Esophagus squamous epithelium (tissue), 5 donors: ENCODE data around the gene PTGES3. TPM values are rescaled to one million over a fixed set of nuclear protein-coding genes. Genes with fewer than 3 reads are reported as not detected.

ENCODE experiments used
- DNase-seq: peaks from one replicate; lab custom pipeline; 2025; lab: John Stamatoyannopoulos, UW
- H3K27ac ChIP-seq, 4 donors: fragments of 200-600 bp; sonication (generic); one replicate each; pipeline ENCODE4 v1.5.1; 2016 to 2019; ENCODE audit warnings: mild to moderate bottlenecking in 1 of 4
- H3K27me3 ChIP-seq, 4 donors: fragments of 200-600 bp; sonication (generic); 1 replicate in 3 of 4; 2 replicates in 1 of 4; pipeline versions ENCODE4 v1.5.1 to v1.6.0; 2017 to 2021; ENCODE audit warnings: antibody characterized with exemption in 1 of 4
- H3K36me3 ChIP-seq, 3 donors: fragments of 200-600 bp; sonication (generic); one replicate each; pipeline ENCODE4 v1.5.1; 2016 to 2019
- H3K4me1 ChIP-seq, 3 donors: fragments of 200-600 bp; sonication (generic); one replicate each; pipeline ENCODE4 v1.5.1; 2017 to 2019
- H3K4me3 ChIP-seq, 4 donors: fragments of 200-600 bp; sonication (generic); 1 replicate in 3 of 4; 2 replicates in 1 of 4; pipeline ENCODE4 v1.5.1; 2016 to 2019; ENCODE audit warnings: mild to moderate bottlenecking in 2 of 4, moderate library complexity in 1 of 4
- H3K9me3 ChIP-seq, 3 donors: fragments of 200-600 bp; sonication (generic); one replicate each; pipeline ENCODE4 v1.5.1; 2016 to 2019
- CTCF ChIP-seq, 6 experiments: fragments of 450-650 bp in 4 of 6; fragments of 200-600 bp in 2 of 6; sonication (generic) in 2 of 6; IDR thresholded peaks; one replicate each; pipeline ENCODE4 v1.5.1; 2016 to 2019; ENCODE audit warnings: antibody characterized with exemption in 6 of 6, mild to moderate bottlenecking in 4 of 6, moderate library complexity in 4 of 6
- POLR2A ChIP-seq, 4 donors: fragments of 450-650 bp; IDR thresholded peaks; one replicate each; pipeline ENCODE4 v1.6.1; 2017; ENCODE audit warnings: antibody characterized with exemption in 4 of 4, mild to moderate bottlenecking in 4 of 4, moderate library complexity in 3 of 4
- WGBS, 2 donors: methylation state at CpG; one replicate each; pipeline ENCODE4 v1.1.5; 2018; 5-methylcytosine and 5-hydroxymethylcytosine counted together
- intact Hi-C: fragments of 100-400 bp; cut with DNase I; formaldehyde crosslinking; loops from one replicate; pipeline ENCODE4 v1.15.0; 2022
- total RNA-seq, 4 donors: library from RNA; depleted of rRNA; stranded (reverse); fragments of >200 nt; gene quantifications; one replicate each; pipeline ENCODE4 v1.1.0, GENCODE V29; 2016
- donor health status: DM: yes; HTN: yes; CAD: no.

PTGES3 gene
- total RNA-seq, 4 donors from 2014 or later, result 61.9 to 157 (median 100) TPM

- Histone ChIP-seq H3K27ac (no peak overlapping the region), H3K36me3 (peaks cover 16 to 78% (median 22%) of the 10 kb centered on the region in 3 donors)
- no peak for TF ChIP-seq POLR2A (IDR thresholded peaks at IDR 0.05)
- no peak for TF ChIP-seq CTCF (IDR thresholded peaks at IDR 0.05)
Measured at GRCh38 chr12:56670836-56671235, 17.2 kb downstream of the PTGES3 start.

GRCh38 chr12:56668197-56668457 is 20.0 kb downstream of the PTGES3 start:
- no peak for TF ChIP-seq CTCF (IDR thresholded peaks at IDR 0.05)
- no peak for TF ChIP-seq POLR2A (IDR thresholded peaks at IDR 0.05)
- no peaks in the 10 kb centered on the region for H3K9me3 ChIP-seq
- peaks cover 0 to 25% (median 0%) of the 10 kb centered on the region in 3 donors for H3K4me1 ChIP-seq
- 79 to 93% methylated on average over 2 of the region's 2 CpGs for WGBS, 2 donors
- no peaks in the 10 kb centered on the region for H3K27me3 ChIP-seq
- DNase-seq, result no peak
- peaks cover 24 to 99% (median 27%) of the 10 kb centered on the region in 3 donors for H3K36me3 ChIP-seq
- no peak overlapping the region for H3K27ac ChIP-seq
- intact Hi-C loops, result no loop called here
- no peak overlapping the region for H3K4me3 ChIP-seq

More at GRCh38 chr12:56670836-56671235, 17.2 kb downstream of the PTGES3 start:
- intact Hi-C loops, result no loop called here
- no peak for DNase-seq
- 76 to 87% methylated on average over 4 of the region's 4 CpGs for WGBS, 2 donors
- no peak overlapping the region for H3K4me3 ChIP-seq
- H3K27me3 ChIP-seq, result no peaks in the 10 kb centered on the region
- H3K4me1 ChIP-seq, result peaks cover 0 to 40% (median 2%) of the 10 kb centered on the region in 3 donors
- H3K9me3 ChIP-seq, result no peaks in the 10 kb centered on the region

GRCh38 chr12:56661979-56662638 is 26.0 kb downstream of the PTGES3 start:
- intact Hi-C loops, result no loop called here
- no peak overlapping the region for H3K27ac ChIP-seq
- H3K9me3 ChIP-seq, result no peaks in the 10 kb centered on the region
- H3K4me1 ChIP-seq, result no peaks in the 10 kb centered on the region
- peaks cover 5 to 52% (median 9%) of the 10 kb centered on the region in 3 donors for H3K36me3 ChIP-seq
- WGBS, 2 donors, result 87 to 96% methylated on average over 3 to 8 of the region's 13 CpGs
- TF ChIP-seq CTCF (IDR thresholded peaks at IDR 0.05) (no peak), POLR2A (IDR thresholded peaks at IDR 0.05) (no peak)
- no peaks in the 10 kb centered on the region for H3K27me3 ChIP-seq
- no peak overlapping the region for H3K4me3 ChIP-seq
- DNase-seq, result no peak

- Histone ChIP-seq H3K4me3 (no peak overlapping the region), H3K4me1 (no peaks in the 10 kb centered on the region), H3K27me3 (no peaks in the 10 kb centered on the region), H3K36me3 (peaks cover 5 to 47% (median 9%) of the 10 kb centered on the region in 3 donors), H3K27ac (no peak overlapping the region), H3K9me3 (no peaks in the 10 kb centered on the region)
- DNase-seq, result no peak
- WGBS, 2 donors, result 81 to 92% methylated on average over 7 of the region's 7 CpGs
- no peak for TF ChIP-seq CTCF (IDR thresholded peaks at IDR 0.05)
- no peak for TF ChIP-seq POLR2A (IDR thresholded peaks at IDR 0.05)
- intact Hi-C loops, result no loop called here
Measured at GRCh38 chr12:56661560-56661959, 26.5 kb downstream of the PTGES3 start.

GRCh38 chr12:56658921-56659320 is 29.2 kb downstream of the PTGES3 start:
- intact Hi-C loops, result no loop called here

More at GRCh38 chr12:56658921-56659320, 29.2 kb downstream of the PTGES3 start:
- H3K4me1 ChIP-seq, result no peaks in the 10 kb centered on the region
- H3K4me3 ChIP-seq, result no peak overlapping the region
- WGBS, 2 donors, result 85 to 100% methylated on average over 1 of the region's 1 CpG
- no peak overlapping the region for H3K27ac ChIP-seq
- DNase-seq, result no peak
- peaks cover 0 to 20% (median 0%) of the 10 kb centered on the region in 3 donors for H3K36me3 ChIP-seq
- H3K9me3 ChIP-seq, result peaks cover 0 to 15% (median 5%) of the 10 kb centered on the region in 3 donors
- TF ChIP-seq CTCF (IDR thresholded peaks at IDR 0.05) (no peak), POLR2A (IDR thresholded peaks at IDR 0.05) (no peak)
- no peaks in the 10 kb centered on the region for H3K27me3 ChIP-seq
